Stimulated activated CD8-positive, alpha-beta memory T cell treated with anti-CD3 and anti-CD28 coated beads, Interleukin-4, amount 100 ng/mL, for 48 hours (primary cell): ENCODE results near the gene MTHFD2.
"Not testable (repeated sequence)": the region's sequence is repeated elsewhere in the genome, so short reads cannot be mapped to it uniquely, and the experiment has no call there.

Experiments used
- DNase-seq: peaks from one replicate; pipeline ENCODE4 v3.0.0-alpha.2; 2020

MTHFD2 gene

GRCh38 chr2:74198023-74198460 lies 373 bp upstream of the MTHFD2 start:
- DNase-seq = no peak

- DNase-seq = no peak
Measured at GRCh38 chr2:74199275-74199701, 873 bp downstream of the MTHFD2 start.

GRCh38 chr2:74199871-74200305 lies 1.5 kb downstream of the MTHFD2 start:
- DNase-seq = peak; percentile 50

GRCh38 chr2:74201196-74201595 lies 2.8 kb downstream of the MTHFD2 start:
- DNase-seq = no peak

GRCh38 chr2:74201596-74201995 lies 3.2 kb downstream of the MTHFD2 start:
- DNase-seq = no peak

- DNase-seq = no peak
Measured at GRCh38 chr2:74204436-74204835, 6.0 kb downstream of the MTHFD2 start.

- DNase-seq = no peak
Measured at GRCh38 chr2:74205113-74205512, 6.7 kb downstream of the MTHFD2 start.

- peak; percentile 57 for DNase-seq
Measured at GRCh38 chr2:74205596-74205995, 7.2 kb downstream of the MTHFD2 start.

GRCh38 chr2:74206180-74206688 lies 7.8 kb downstream of the MTHFD2 start:
- peak; percentile 68 for DNase-seq

- DNase-seq = no peak
Measured at GRCh38 chr2:74212702-74213410, 14.4 kb downstream of the MTHFD2 start.

GRCh38 chr2:74215771-74216170 lies 17.4 kb downstream of the MTHFD2 start:
- DNase-seq = not testable (repeated sequence)

- no peak for DNase-seq
Measured at GRCh38 chr2:74216642-74217041, 18.2 kb downstream of the MTHFD2 start.

GRCh38 chr2:74219846-74220486 lies 21.6 kb downstream of the MTHFD2 start:
- DNase-seq = no peak

GRCh38 chr2:74221091-74221490 lies 22.7 kb downstream of the MTHFD2 start:
- no peak for DNase-seq

- DNase-seq = no peak
Measured at GRCh38 chr2:74221604-74222299, 23.3 kb downstream of the MTHFD2 start.

GRCh38 chr2:74222300-74222650 lies 23.9 kb downstream of the MTHFD2 start:
- DNase-seq = no peak

GRCh38 chr2:74223941-74224770 lies 25.7 kb downstream of the MTHFD2 start:
- DNase-seq = no peak

GRCh38 chr2:74225698-74226459 lies 27.5 kb downstream of the MTHFD2 start:
- no peak for DNase-seq

- peak; percentile 38 for DNase-seq
Measured at GRCh38 chr2:74226648-74227213, 28.3 kb downstream of the MTHFD2 start.

GRCh38 chr2:74227646-74228045 lies 29.2 kb downstream of the MTHFD2 start:
- DNase-seq = no peak

- no peak for DNase-seq
Measured at GRCh38 chr2:74228772-74229171, 30.4 kb downstream of the MTHFD2 start.

- DNase-seq = not testable (repeated sequence)
Measured at GRCh38 chr2:74229865-74230264, 31.4 kb downstream of the MTHFD2 start.
